K562 (cell line): ENCODE results near the gene GRIA2. TPM values are rescaled to one million over a fixed set of nuclear protein-coding genes. Genes with fewer than 3 reads are reported as not detected.

Experiments used
- ATAC-seq: fragments of 200-7000 bp; cut with Tn5 transposase; 3 replicates; pipeline ENCODE4 v1.9.1; 2020; ENCODE audit warnings: moderate library complexity
- BruUV-seq: library from RNA; stranded (reverse); fragments of 400-500 nt; replicated peaks from 2 replicates; lab custom pipeline; 2021; lab: Mats Ljungman, UMichigan
- CTCF ChIA-PET: fragments of 300-600 bp; formaldehyde crosslinking; extraction: SDS; loops from one replicate; lab custom pipeline; 2021; ENCODE audit warnings: low intra/inter-chr PET ratio; lab: Yijun Ruan, JAX
- POLR2A ChIA-PET: fragments of 300-600, 350-650 bp; sonication (Branson Sonifier 250); formaldehyde crosslinking; extraction: SDS; loops from one replicate; lab custom pipeline; 2021; ENCODE audit warnings: antibody characterized with exemption, inconsistent platforms; lab: Yijun Ruan, JAX
- DNase-seq, 4 experiments: peaks; one replicate each; pipeline versions ENCODE4 v3.0.0 to v3.0.0-alpha.2; 2011 to 2018; ENCODE audit warnings: low spot score in 3 of 4, mixed read lengths in 3 of 4; ENCODE audit errors: extremely low read depth in 1 of 4
- FAIRE-seq: peaks from 2 replicates; lab custom pipeline; 2011; peaks lifted over from hg19 to GRCh38; lab: Jason Lieb, UNC
- H2AFZ ChIP-seq: 2 replicates; pipeline ENCODE4 v1.6.0; 2011; ENCODE audit warnings: low read depth, low read length, control low read depth, inconsistent platforms
- H3K27ac ChIP-seq: fragments of 200-600 bp; 3 replicates; pipeline ENCODE4 v1.8.0; 2011; ENCODE audit warnings: low read depth, mild to moderate bottlenecking, control low read depth, inconsistent platforms, low read length, moderate library complexity, mixed read lengths; ENCODE audit errors: extremely low read depth
- H3K27me3 ChIP-seq, 2 experiments: fragments of 300-600 bp in 1 of 2; 2 replicates in 1 of 2; 3 replicates in 1 of 2; pipeline versions ENCODE4 v1.6.0 to v1.8.0; 2011; ENCODE audit warnings: inconsistent platforms in 2 of 2, low read length in 2 of 2, mild to moderate bottlenecking in 1 of 2, mixed read lengths in 1 of 2, moderate library complexity in 1 of 2; ENCODE audit not compliant: control insufficient read depth in 2 of 2, insufficient read depth in 2 of 2
- H3K36me3 ChIP-seq: fragments of 300-600 bp; 3 replicates; pipeline ENCODE4 v1.8.0; 2011; ENCODE audit warnings: mild to moderate bottlenecking, low read length, inconsistent platforms; ENCODE audit not compliant: control insufficient read depth, insufficient read depth
- H3K4me1 ChIP-seq, 2 experiments: fragments of 200-600 bp in 1 of 2; replicated peaks in 1 of 2; 2 replicates in 1 of 2; 3 replicates in 1 of 2; pipeline versions ENCODE4 v1.5.1 to v1.8.0; 2011; ENCODE audit warnings: inconsistent platforms in 2 of 2, low read length in 2 of 2, mild to moderate bottlenecking in 1 of 2, mixed read lengths in 1 of 2, moderate library complexity in 1 of 2; ENCODE audit not compliant: control insufficient read depth in 2 of 2, insufficient read depth in 2 of 2
- H3K4me2 ChIP-seq: 2 replicates; pipeline ENCODE4 v1.6.1; 2011; ENCODE audit warnings: low read length, control low read depth, inconsistent platforms, mixed read lengths; ENCODE audit not compliant: insufficient read depth
- H3K4me3 ChIP-seq: fragments of 200-600 bp; sonication (generic), shearing (Covaris generic); 2 replicates; pipeline ENCODE4 v1.5.1; 2016; ENCODE audit warnings: control low read depth, inconsistent platforms
- H3K79me2 ChIP-seq: fragments of 200-600 bp; 3 replicates; pipeline ENCODE4 v1.8.0; 2011; ENCODE audit warnings: low read length, inconsistent platforms; ENCODE audit not compliant: control insufficient read depth, insufficient read depth
- H3K9ac ChIP-seq, 2 experiments: 2 replicates each; pipeline versions ENCODE4 v1.6.0 to v1.6.1; 2011; ENCODE audit warnings: low read depth in 2 of 2, low read length in 2 of 2, control low read depth in 1 of 2, inconsistent platforms in 1 of 2, mild to moderate bottlenecking in 1 of 2, mixed read lengths in 1 of 2; ENCODE audit not compliant: insufficient read depth in 1 of 2
- H3K9me1 ChIP-seq: one replicate; pipeline ENCODE4 v1.6.0; 2011; ENCODE audit warnings: inconsistent platforms, mild to moderate bottlenecking, low read length, moderate library complexity; ENCODE audit not compliant: control insufficient read depth, insufficient read depth
- H3K9me3 ChIP-seq: replicated peaks from 2 replicates; pipeline ENCODE4 v1.5.1; 2011; ENCODE audit warnings: low read depth, low read length, inconsistent platforms; ENCODE audit not compliant: control insufficient read depth, insufficient read depth
- H4K20me1 ChIP-seq: replicated peaks from 2 replicates; pipeline ENCODE4 v1.6.1; 2011; ENCODE audit warnings: low read length, inconsistent platforms, mixed read lengths; ENCODE audit not compliant: control insufficient read depth, insufficient read depth
- ARID3B ChIP-seq: fragments of 250-450 bp; sonication (Bioruptor Pico); IDR thresholded peaks from 2 replicates; pipeline ENCODE4 v1.4.0; 2020; ENCODE audit warnings: borderline replicate concordance
- C11orf30 ChIP-seq: fragments of 450-650 bp; IDR thresholded peaks from 2 replicates; pipeline ENCODE4 v1.6.1; 2016; ENCODE audit warnings: low read depth, mild to moderate bottlenecking
- EHMT2 ChIP-seq: fragments of 450-650 bp; IDR thresholded peaks from 2 replicates; pipeline ENCODE4 v1.6.1; 2018; ENCODE audit warnings: antibody characterized with exemption
- GABPB2 ChIP-seq: fragments of 250-450 bp; sonication (Bioruptor Pico); conservative IDR thresholded peaks from 2 replicates; pipeline ENCODE4 v1.5.1; 2021; ENCODE audit warnings: mild to moderate bottlenecking
- KDM2B ChIP-seq: fragments of 250-450 bp; sonication (Bioruptor Pico); IDR thresholded peaks from 2 replicates; pipeline ENCODE4 v1.8.0; 2021; ENCODE audit warnings: mild to moderate bottlenecking, moderate library complexity
- MAFG ChIP-seq: fragments of 450-650 bp; conservative IDR thresholded peaks from 2 replicates; pipeline ENCODE4 v1.6.1; 2016; ENCODE audit warnings: missing genetic modification characterization, missing compliant biosample characterization
- PHF8 ChIP-seq: fragments of 200-600 bp; sonication (generic); IDR thresholded peaks from 2 replicates; pipeline ENCODE4 v1.6.1; 2012; ENCODE audit warnings: mixed run types, mild to moderate bottlenecking, inconsistent platforms, low read length, moderate library complexity, borderline replicate concordance
- RBFOX2 ChIP-seq: fragments of 200-400 bp; formaldehyde crosslinking; IDR thresholded peaks from 2 replicates; pipeline ENCODE4 v1.6.1; 2017; ENCODE audit warnings: low read depth, mild to moderate bottlenecking, low read length, moderate library complexity
- TAL1 ChIP-seq: fragments of 450-650 bp; IDR thresholded peaks from 2 replicates; pipeline ENCODE4 v1.6.1; 2016; ENCODE audit warnings: mild to moderate bottlenecking
- TGIF2 ChIP-seq: sonication (generic); formaldehyde crosslinking; IDR thresholded peaks from 2 replicates; pipeline ENCODE4 v1.8.1; 2022; ENCODE audit warnings: mild to moderate bottlenecking, missing genetic modification reagents, moderate library complexity
- ZNF316 ChIP-seq: fragments of 450-650 bp; IDR thresholded peaks from 2 replicates; pipeline ENCODE4 v1.6.1; 2016
- ZNF436 ChIP-seq: fragments of 250-450, 450-650 bp; sonication (Bioruptor Pico); formaldehyde crosslinking; IDR thresholded peaks from 2 replicates; pipeline ENCODE4 v1.7.0; 2020; ENCODE audit warnings: mild to moderate bottlenecking
- WGBS: fragments of 100-300 bp; shearing (Covaris generic); methylation state at CpG from one replicate; pipeline ENCODE4 v1.1.6; 2016; ENCODE audit warnings: low coverage, mixed read lengths; ENCODE audit not compliant: insufficient coverage; ENCODE audit errors: missing lambda C conversion rate; 5-methylcytosine and 5-hydroxymethylcytosine counted together
- in situ Hi-C: fragments of 300-500 bp; cut with MboI; formaldehyde crosslinking; loops from 4 replicates; pipeline ENCODE4 v1.15.0; 2018; ENCODE audit warnings: inconsistent platforms, mixed read lengths
- intact Hi-C: fragments of 100-400 bp; cut with micrococcal nuclease; formaldehyde crosslinking; loops from 2 replicates; pipeline ENCODE4 v1.14.2; 2022
- polyA plus RNA-seq, 8 experiments: library from polyadenylated mRNA; depleted of rRNA in 4 of 8; stranded (reverse) in 5 of 8; unstranded in 3 of 8; fragments of >200 nt; fragmentation: Nextera tagmentation in 2 of 8; fragmentation: Illumina TruSeq in 1 of 8; extraction: Ambion mirVana in 2 of 8; extraction: Trizol in 1 of 8; gene quantifications; 2 replicates each; pipeline versions ENCODE4 v1.2.1 to v1.2.3, GENCODE V29; 2011 to 2014; ENCODE audit warnings: inconsistent platforms in 1 of 8, missing spikeins in 1 of 8
- total RNA-seq, 7 experiments: library from RNA; depleted of rRNA in 6 of 7; stranded (reverse); fragments of >200 nt in 6 of 7; fragmentation: Illumina TruSeq in 2 of 7; extraction: Trizol in 2 of 7; gene quantifications; 2 replicates each; pipeline versions ENCODE4 v1.2.1 to v1.2.3, GENCODE V29; 2011 to 2021; ENCODE audit warnings: low replicate concordance in 1 of 7

GRIA2 gene
- total and polyA plus RNA-seq, 9 of the 15 experiments (the other 6 are each of a cell fraction or from before 2014, with no cell fraction given): 0.07 TPM; not detected in 8

GRCh38 chr4:157184300-157184699 is 36.2 kb upstream of the GRIA2 start:
- no peaks in the 10 kb centered on the region for H4K20me1 ChIP-seq
- no TSS peak for BruUV-seq
- no peaks in the 10 kb centered on the region for H3K79me2 ChIP-seq
- H3K9me3 ChIP-seq: no peaks in the 10 kb centered on the region
- ChIA-PET CTCF (no interaction called here), POLR2A (no interaction called here)
- no peak overlapping the region for H3K4me3 ChIP-seq
- no peak overlapping the region for H3K27ac ChIP-seq
- H3K4me2 ChIP-seq: no peak overlapping the region
- FAIRE-seq: no peak
- no peak for ATAC-seq
- 0% methylated on average over 1 of the region's 1 CpG for WGBS
- H3K27me3 ChIP-seq: no peaks in the 10 kb centered on the region
- H3K36me3 ChIP-seq: no peaks in the 10 kb centered on the region
- H3K4me1 ChIP-seq: no peaks in the 10 kb centered on the region
- intact Hi-C loops: no loop called here
- no peaks in the 10 kb centered on the region for H3K9me1 ChIP-seq
- no peak for DNase-seq
- no peak for TF ChIP-seq KDM2B (CRISPR knock-in tag)
- no peak for TF ChIP-seq GABPB2
- no peak for TF ChIP-seq EHMT2
- 0 out of 2 replicates have a peak, but pooled peaks have one; percentile 7 for TF ChIP-seq MAFG (tag)
- peak; percentile 68 for TF ChIP-seq ZNF316
- TF ChIP-seq C11orf30: 0 out of 2 replicates have a peak, but pooled peaks have one; percentile 36
- TF ChIP-seq, all 486 proteins: peak for 3
- Histone ChIP-seq H2AFZ (no peak overlapping the region), H3K9ac (no peak overlapping the region)
- in situ Hi-C loops: no loop called here

- CTCF ChIA-PET: no interaction called here
Observed at GRCh38 chr4:157185363-157185762, 35.2 kb upstream of the GRIA2 start.

More at GRCh38 chr4:157185363-157185762, 35.2 kb upstream of the GRIA2 start:
- no peaks in the 10 kb centered on the region for H3K79me2 ChIP-seq
- no peak for FAIRE-seq
- ATAC-seq: no peak
- no peaks in the 10 kb centered on the region for H4K20me1 ChIP-seq
- H3K4me2 ChIP-seq: no peak overlapping the region
- H3K27ac ChIP-seq: no peak overlapping the region
- no TSS peak for BruUV-seq
- no peak overlapping the region for H3K9ac ChIP-seq
- POLR2A ChIA-PET: no interaction called here
- no peak overlapping the region for H2AFZ ChIP-seq
- H3K9me1 ChIP-seq: no peaks in the 10 kb centered on the region
- no peaks in the 10 kb centered on the region for H3K9me3 ChIP-seq
- no peaks in the 10 kb centered on the region for H3K4me1 ChIP-seq
- intact Hi-C loops: no loop called here
- no peak overlapping the region for H3K4me3 ChIP-seq
- no peaks in the 10 kb centered on the region for H3K27me3 ChIP-seq
- in situ Hi-C loops: no loop called here
- no peaks in the 10 kb centered on the region for H3K36me3 ChIP-seq
- DNase-seq: no peak
- TF ChIP-seq RBFOX2 (no peak), TGIF2 (no peak), PHF8 (no peak), ZNF436 (CRISPR knock-in tag) (no peak), ARID3B (CRISPR knock-in tag) (no peak), TAL1 (no peak)
